ENCODE measurements around the gene CKAP2.
"Not testable (repeated sequence)": the region's sequence is repeated elsewhere in the genome, so short reads cannot be mapped to it uniquely, and the experiment has no call there.

DNA sequence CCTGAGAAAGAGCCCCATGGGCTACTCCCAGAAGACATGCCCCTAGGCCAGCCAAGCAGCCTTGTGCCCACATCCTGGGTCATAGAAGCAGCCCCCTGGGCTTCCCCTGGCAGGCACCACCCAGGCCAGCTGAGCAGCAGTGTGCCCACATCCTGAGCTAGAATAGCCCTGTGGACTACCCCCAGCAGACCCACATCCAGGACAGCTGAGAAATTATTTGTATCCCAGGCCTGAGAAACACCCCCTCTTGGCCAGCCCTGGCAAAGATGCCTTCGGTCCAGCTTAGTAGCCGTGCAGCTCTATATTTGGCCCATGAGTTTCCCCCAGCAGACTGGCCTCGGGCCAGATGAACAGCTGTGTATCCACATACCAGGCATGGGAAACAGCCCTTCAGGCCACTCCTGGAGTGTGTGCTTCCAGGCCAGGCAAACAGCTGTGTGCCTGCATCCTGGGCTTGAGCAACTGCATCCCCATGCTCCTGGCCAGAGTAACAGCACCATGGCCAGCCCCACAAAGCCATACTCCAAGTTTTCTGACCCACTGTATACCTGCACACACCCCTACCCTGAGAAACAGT is 55.0 kb downstream of the CKAP2 start:
- TF ChIP-seq HOXA7 (CRISPR knock-in tag; IDR thresholded peaks at IDR 0.05; ENCODE audit: borderline replicate concordance); ZFP41 (tag by site-specific recombination; IDR thresholded peaks at IDR 0.05; ENCODE audit: borderline replicate concordance); MYNN (tag by site-specific recombination; IDR thresholded peaks at IDR 0.05; ENCODE audit: borderline replicate concordance); PRDM10 (tag by site-specific recombination; IDR thresholded peaks at IDR 0.05): not testable (repeated sequence)

Data from HEK293 (cell line).